K562 (cell line): ENCODE data around the gene SH3D19. TPM values are rescaled to one million over a fixed set of nuclear protein-coding genes. Genes with fewer than 3 reads are reported as not detected.
A peak's percentile ranks its signal among the peaks of the same experiment; 100 is the strongest.

Source experiments
- ATAC-seq: fragments of 200-7000 bp; cut with Tn5 transposase; 3 replicates; pipeline ENCODE4 v1.9.1; 2020; ENCODE audit warnings: moderate library complexity
- BruUV-seq: library from RNA; stranded (reverse); fragments of 400-500 nt; replicated peaks from 2 replicates; lab custom pipeline; 2021; lab: Mats Ljungman, UMichigan
- CTCF ChIA-PET: fragments of 300-600 bp; formaldehyde crosslinking; extraction: SDS; loops from one replicate; lab custom pipeline; 2021; ENCODE audit warnings: low intra/inter-chr PET ratio; lab: Yijun Ruan, JAX
- POLR2A ChIA-PET: fragments of 300-600, 350-650 bp; sonication (Branson Sonifier 250); formaldehyde crosslinking; extraction: SDS; loops from one replicate; lab custom pipeline; 2021; ENCODE audit warnings: antibody characterized with exemption, inconsistent platforms; lab: Yijun Ruan, JAX
- DNase-seq, 4 experiments: peaks; one replicate each; pipeline versions ENCODE4 v3.0.0 to v3.0.0-alpha.2; 2011 to 2018; ENCODE audit warnings: low spot score in 3 of 4, mixed read lengths in 3 of 4; ENCODE audit errors: extremely low read depth in 1 of 4
- FAIRE-seq: peaks from 2 replicates; lab custom pipeline; 2011; peaks lifted over from hg19 to GRCh38; lab: Jason Lieb, UNC
- H2AFZ ChIP-seq: 2 replicates; pipeline ENCODE4 v1.6.0; 2011; ENCODE audit warnings: low read depth, low read length, control low read depth, inconsistent platforms
- H3K27ac ChIP-seq: fragments of 200-600 bp; 3 replicates; pipeline ENCODE4 v1.8.0; 2011; ENCODE audit warnings: low read depth, mild to moderate bottlenecking, control low read depth, inconsistent platforms, low read length, moderate library complexity, mixed read lengths; ENCODE audit errors: extremely low read depth
- H3K27me3 ChIP-seq, 2 experiments: fragments of 300-600 bp in 1 of 2; 2 replicates in 1 of 2; 3 replicates in 1 of 2; pipeline versions ENCODE4 v1.6.0 to v1.8.0; 2011; ENCODE audit warnings: inconsistent platforms in 2 of 2, low read length in 2 of 2, mild to moderate bottlenecking in 1 of 2, mixed read lengths in 1 of 2, moderate library complexity in 1 of 2; ENCODE audit not compliant: control insufficient read depth in 2 of 2, insufficient read depth in 2 of 2
- H3K36me3 ChIP-seq: fragments of 300-600 bp; 3 replicates; pipeline ENCODE4 v1.8.0; 2011; ENCODE audit warnings: mild to moderate bottlenecking, low read length, inconsistent platforms; ENCODE audit not compliant: control insufficient read depth, insufficient read depth
- H3K4me1 ChIP-seq, 2 experiments: fragments of 200-600 bp in 1 of 2; replicated peaks in 1 of 2; 2 replicates in 1 of 2; 3 replicates in 1 of 2; pipeline versions ENCODE4 v1.5.1 to v1.8.0; 2011; ENCODE audit warnings: inconsistent platforms in 2 of 2, low read length in 2 of 2, mild to moderate bottlenecking in 1 of 2, mixed read lengths in 1 of 2, moderate library complexity in 1 of 2; ENCODE audit not compliant: control insufficient read depth in 2 of 2, insufficient read depth in 2 of 2
- H3K4me2 ChIP-seq: 2 replicates; pipeline ENCODE4 v1.6.1; 2011; ENCODE audit warnings: low read length, control low read depth, inconsistent platforms, mixed read lengths; ENCODE audit not compliant: insufficient read depth
- H3K4me3 ChIP-seq: fragments of 200-600 bp; sonication (generic), shearing (Covaris generic); 2 replicates; pipeline ENCODE4 v1.5.1; 2016; ENCODE audit warnings: control low read depth, inconsistent platforms
- H3K79me2 ChIP-seq: fragments of 200-600 bp; 3 replicates; pipeline ENCODE4 v1.8.0; 2011; ENCODE audit warnings: low read length, inconsistent platforms; ENCODE audit not compliant: control insufficient read depth, insufficient read depth
- H3K9ac ChIP-seq, 2 experiments: 2 replicates each; pipeline versions ENCODE4 v1.6.0 to v1.6.1; 2011; ENCODE audit warnings: low read depth in 2 of 2, low read length in 2 of 2, control low read depth in 1 of 2, inconsistent platforms in 1 of 2, mild to moderate bottlenecking in 1 of 2, mixed read lengths in 1 of 2; ENCODE audit not compliant: insufficient read depth in 1 of 2
- H3K9me1 ChIP-seq: one replicate; pipeline ENCODE4 v1.6.0; 2011; ENCODE audit warnings: inconsistent platforms, mild to moderate bottlenecking, low read length, moderate library complexity; ENCODE audit not compliant: control insufficient read depth, insufficient read depth
- H3K9me3 ChIP-seq: replicated peaks from 2 replicates; pipeline ENCODE4 v1.5.1; 2011; ENCODE audit warnings: low read depth, low read length, inconsistent platforms; ENCODE audit not compliant: control insufficient read depth, insufficient read depth
- H4K20me1 ChIP-seq: replicated peaks from 2 replicates; pipeline ENCODE4 v1.6.1; 2011; ENCODE audit warnings: low read length, inconsistent platforms, mixed read lengths; ENCODE audit not compliant: control insufficient read depth, insufficient read depth
- OTX1 ChIP-seq: fragments of 450-650 bp; formaldehyde crosslinking; IDR thresholded peaks from 2 replicates; pipeline ENCODE4 v1.4.0; 2022; ENCODE audit warnings: mild to moderate bottlenecking
- RBM15 ChIP-seq: fragments of 200-400 bp; formaldehyde crosslinking; IDR thresholded peaks from 2 replicates; pipeline ENCODE4 v1.6.1; 2018; ENCODE audit warnings: mild to moderate bottlenecking, low read length, moderate library complexity; ENCODE audit not compliant: insufficient read depth
- SMARCB1 ChIP-seq: IDR thresholded peaks from 2 replicates; pipeline ENCODE4 v1.6.1; 2011; ENCODE audit warnings: improper control_type of control experiment, low read depth; ENCODE audit not compliant: insufficient read length
- STAG1 ChIP-seq: sonication (generic); formaldehyde crosslinking; IDR thresholded peaks from 2 replicates; pipeline ENCODE4 v1.5.0; 2020; ENCODE audit warnings: missing genetic modification reagents, borderline replicate concordance
- TAF15 ChIP-seq: fragments of 200-400 bp; formaldehyde crosslinking; IDR thresholded peaks from 2 replicates; pipeline ENCODE4 v1.6.1; 2017; ENCODE audit warnings: mild to moderate bottlenecking, low read depth, low read length, moderate library complexity
- ZNF282 ChIP-seq: sonication (generic); formaldehyde crosslinking; IDR thresholded peaks from 2 replicates; pipeline ENCODE4 v1.8.1; 2023; ENCODE audit warnings: missing genetic modification reagents
- ZNF551 ChIP-seq: fragments of 250-450 bp; sonication (Bioruptor Pico); IDR thresholded peaks from 2 replicates; pipeline ENCODE4 v1.5.0; 2021; ENCODE audit warnings: mild to moderate bottlenecking, moderate library complexity
- ZNF561 ChIP-seq: fragments of 450-650 bp; formaldehyde crosslinking; conservative IDR thresholded peaks from 2 replicates; pipeline ENCODE4 v1.4.0; 2020; ENCODE audit warnings: mild to moderate bottlenecking, moderate library complexity
- WGBS: fragments of 100-300 bp; shearing (Covaris generic); methylation state at CpG from one replicate; pipeline ENCODE4 v1.1.6; 2016; ENCODE audit warnings: low coverage, mixed read lengths; ENCODE audit not compliant: insufficient coverage; ENCODE audit errors: missing lambda C conversion rate; 5-methylcytosine and 5-hydroxymethylcytosine counted together
- in situ Hi-C: fragments of 300-500 bp; cut with MboI; formaldehyde crosslinking; loops from 4 replicates; pipeline ENCODE4 v1.15.0; 2018; ENCODE audit warnings: inconsistent platforms, mixed read lengths
- intact Hi-C: fragments of 100-400 bp; cut with micrococcal nuclease; formaldehyde crosslinking; loops from 2 replicates; pipeline ENCODE4 v1.14.2; 2022
- polyA plus RNA-seq, 8 experiments: library from polyadenylated mRNA; depleted of rRNA in 4 of 8; stranded (reverse) in 5 of 8; unstranded in 3 of 8; fragments of >200 nt; fragmentation: Nextera tagmentation in 2 of 8; fragmentation: Illumina TruSeq in 1 of 8; extraction: Ambion mirVana in 2 of 8; extraction: Trizol in 1 of 8; gene quantifications; 2 replicates each; pipeline versions ENCODE4 v1.2.1 to v1.2.3, GENCODE V29; 2011 to 2014; ENCODE audit warnings: inconsistent platforms in 1 of 8, missing spikeins in 1 of 8
- total RNA-seq, 7 experiments: library from RNA; depleted of rRNA in 6 of 7; stranded (reverse); fragments of >200 nt in 6 of 7; fragmentation: Illumina TruSeq in 2 of 7; extraction: Trizol in 2 of 7; gene quantifications; 2 replicates each; pipeline versions ENCODE4 v1.2.1 to v1.2.3, GENCODE V29; 2011 to 2021; ENCODE audit warnings: low replicate concordance in 1 of 7

The SH3D19 gene
- total and polyA plus RNA-seq, 9 of the 15 experiments (the other 6 are each of a cell fraction or from before 2014, with no cell fraction given): 0.42 to 2.2 (median 1.1) TPM; not detected in 6

- Histone ChIP-seq H3K27me3 (peaks cover 0 to 5% of the 10 kb centered on the region in 2 experiments; a peak in 2 of 5 replicates), H3K27ac (no peak overlapping the region), H2AFZ (no peak overlapping the region), H3K9ac (no peak overlapping the region), H3K4me2 (no peak overlapping the region), H3K4me1 (no peaks in the 10 kb centered on the region), H3K9me1 (no peaks in the 10 kb centered on the region), H4K20me1 (no peaks in the 10 kb centered on the region), H3K36me3 (no peaks in the 10 kb centered on the region), H3K4me3 (no peak overlapping the region), H3K9me3 (no peaks in the 10 kb centered on the region), H3K79me2 (no peaks in the 10 kb centered on the region)
- FAIRE-seq (no peak), ATAC-seq (peak; percentile 27), DNase-seq (no peak)
- TF ChIP-seq RBM15 (no peak), ZNF561 (no peak), TAF15 (no peak), ZNF282 (CRISPR knock-in tag) (no peak), OTX1 (CRISPR knock-in tag) (no peak), STAG1 (CRISPR knock-in tag) (no peak), SMARCB1 (no peak), ZNF551 (no peak)
- intact Hi-C loops: no loop called here
- no TSS peak for BruUV-seq
- in situ Hi-C loops: no loop called here
- ChIA-PET POLR2A (interaction anchor here (0.6 to 1.6 kb wide), 4 partner anchors 11 to 377 kb away, joined by 3 read pairs; no protein-coding TSS in a partner anchor), CTCF (no interaction called here)
- 33% methylated on average over 5 of the region's 5 CpGs for WGBS
These were observed 180.9 kb downstream of the SH3D19 start for GRCh38 chr4:151144329-151145072.
